ENCODE results near the gene LUZP2. TPM values are rescaled to one million over a fixed set of nuclear protein-coding genes. Genes with fewer than 3 reads are reported as not detected.

Gene LUZP2
- total RNA-seq, 3 donors from 2014 or later: 0.96 to 5.0 (median 2.9) TPM

DNA sequence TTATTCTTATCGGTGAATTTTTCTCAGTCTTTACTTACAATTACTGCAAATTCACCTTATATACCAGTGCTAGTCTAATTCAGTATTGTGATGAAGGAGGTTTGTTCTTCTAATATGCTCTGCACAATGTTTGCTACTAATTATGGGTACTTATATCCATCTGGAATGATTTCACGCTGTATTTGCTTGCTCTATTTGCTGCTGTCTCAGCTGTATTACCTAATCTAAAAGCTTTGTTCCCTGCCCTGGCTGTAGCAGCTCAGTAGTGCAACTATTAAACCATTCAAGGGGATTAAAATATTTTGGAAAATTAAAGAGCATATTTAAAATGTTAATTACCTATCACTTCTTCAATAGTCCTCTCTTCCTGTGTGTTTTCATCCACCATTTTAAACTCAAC lies 375.3 kb downstream of the LUZP2 start:
- intact Hi-C loops (cut with DNase I; ENCODE audit: low total_unique reads): no loop called here
- Histone ChIP-seq H3K4me3 (no peak overlapping the region), H3K4me1 (no peaks in the 10 kb centered on the region), H3K27me3 (no peaks in the 10 kb centered on the region), H3K9me3 (no peaks in the 10 kb centered on the region), H3K36me3 (no peaks in the 10 kb centered on the region), H3K27ac (no peak overlapping the region)
- no peak for DNase-seq (ENCODE audit: low spot score in 2 of 2)
- TF ChIP-seq POLR2AphosphoS5 (IDR thresholded peaks at IDR 0.05): no peak
- TF ChIP-seq, protein P1, sequence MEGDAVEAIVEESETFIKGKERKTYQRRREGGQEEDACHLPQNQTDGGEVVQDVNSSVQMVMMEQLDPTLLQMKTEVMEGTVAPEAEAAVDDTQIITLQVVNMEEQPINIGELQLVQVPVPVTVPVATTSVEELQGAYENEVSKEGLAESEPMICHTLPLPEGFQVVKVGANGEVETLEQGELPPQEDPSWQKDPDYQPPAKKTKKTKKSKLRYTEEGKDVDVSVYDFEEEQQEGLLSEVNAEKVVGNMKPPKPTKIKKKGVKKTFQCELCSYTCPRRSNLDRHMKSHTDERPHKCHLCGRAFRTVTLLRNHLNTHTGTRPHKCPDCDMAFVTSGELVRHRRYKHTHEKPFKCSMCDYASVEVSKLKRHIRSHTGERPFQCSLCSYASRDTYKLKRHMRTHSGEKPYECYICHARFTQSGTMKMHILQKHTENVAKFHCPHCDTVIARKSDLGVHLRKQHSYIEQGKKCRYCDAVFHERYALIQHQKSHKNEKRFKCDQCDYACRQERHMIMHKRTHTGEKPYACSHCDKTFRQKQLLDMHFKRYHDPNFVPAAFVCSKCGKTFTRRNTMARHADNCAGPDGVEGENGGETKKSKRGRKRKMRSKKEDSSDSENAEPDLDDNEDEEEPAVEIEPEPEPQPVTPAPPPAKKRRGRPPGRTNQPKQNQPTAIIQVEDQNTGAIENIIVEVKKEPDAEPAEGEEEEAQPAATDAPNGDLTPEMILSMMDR (IDR thresholded peaks at IDR 0.05): no peak
- TF ChIP-seq POLR2A (IDR thresholded peaks at IDR 0.05): no peak

DNA sequence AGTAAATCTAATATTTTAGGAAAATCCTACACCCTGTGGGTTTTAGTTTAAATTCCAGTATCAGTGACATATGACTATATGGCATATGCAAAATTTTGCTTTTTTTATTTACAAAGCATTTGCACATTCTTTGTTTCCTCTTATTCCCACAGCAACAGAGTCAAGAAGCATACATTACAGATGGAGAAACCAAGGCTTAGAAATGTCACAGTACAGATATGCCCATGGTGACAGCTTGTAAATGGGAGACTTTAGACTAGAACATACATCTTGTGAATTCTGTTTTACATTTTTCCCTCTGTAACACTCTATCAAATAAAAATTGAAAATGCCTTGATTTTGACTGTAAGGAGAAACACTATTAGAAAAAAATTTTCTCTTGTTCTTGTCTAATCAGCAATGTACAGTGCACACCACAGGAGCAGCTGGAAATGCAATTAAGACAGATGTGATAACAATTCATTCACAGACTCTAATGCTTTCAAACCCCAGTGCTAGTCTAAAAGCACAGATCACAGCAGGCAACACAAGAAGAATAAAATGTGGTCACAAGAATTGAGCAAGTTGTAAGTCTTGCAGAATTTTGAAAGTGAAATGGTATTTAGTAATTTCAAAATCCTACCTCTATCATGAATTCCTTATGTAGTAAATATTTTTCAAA lies 375.9 kb downstream of the LUZP2 start:
- H3K4me1 ChIP-seq: no peaks in the 10 kb centered on the region
- intact Hi-C loops (cut with DNase I; ENCODE audit: low total_unique reads): no loop called here
- no peak overlapping the region for H3K4me3 ChIP-seq
- TF ChIP-seq, protein P1 (IDR thresholded peaks at IDR 0.05): no peak
- no peak for TF ChIP-seq POLR2AphosphoS5 (IDR thresholded peaks at IDR 0.05)
- no peak for TF ChIP-seq POLR2A (IDR thresholded peaks at IDR 0.05)
- DNase-seq (ENCODE audit: low spot score in 2 of 2): no peak
- H3K36me3 ChIP-seq: no peaks in the 10 kb centered on the region
- no peak overlapping the region for H3K27ac ChIP-seq
- H3K9me3 ChIP-seq: no peaks in the 10 kb centered on the region
- H3K27me3 ChIP-seq: no peaks in the 10 kb centered on the region

- Histone ChIP-seq H3K4me3 (no peak overlapping the region), H3K27me3 (no peaks in the 10 kb centered on the region), H3K27ac (no peak overlapping the region), H3K36me3 (no peaks in the 10 kb centered on the region), H3K4me1 (no peaks in the 10 kb centered on the region), H3K9me3 (no peaks in the 10 kb centered on the region)
- intact Hi-C loops (cut with DNase I; ENCODE audit: low total_unique reads): no loop called here
- no peak for DNase-seq (ENCODE audit: low spot score in 2 of 2)
- TF ChIP-seq POLR2AphosphoS5 (IDR thresholded peaks at IDR 0.05) (no peak), POLR2A (IDR thresholded peaks at IDR 0.05) (no peak)
- TF ChIP-seq, protein P1 (IDR thresholded peaks at IDR 0.05): no peak
These were observed 384.1 kb downstream of the LUZP2 start for GRCh38 chr11:24880962-24881361.

GRCh38 chr11:24885580-24886173 lies 388.8 kb downstream of the LUZP2 start:
- intact Hi-C loops (cut with DNase I; ENCODE audit: low total_unique reads): no loop called here

More at GRCh38 chr11:24885580-24886173, 388.8 kb downstream of the LUZP2 start:
- TF ChIP-seq, protein P1 (IDR thresholded peaks at IDR 0.05): no peak
- Histone ChIP-seq H3K9me3 (no peaks in the 10 kb centered on the region), H3K4me3 (no peak overlapping the region), H3K36me3 (no peaks in the 10 kb centered on the region), H3K4me1 (no peaks in the 10 kb centered on the region), H3K27me3 (no peaks in the 10 kb centered on the region), H3K27ac (no peak overlapping the region)
- DNase-seq (ENCODE audit: low spot score in 2 of 2): no peak
